Ishikawa (cell line): ENCODE measurements around the gene SETD1A.

Source experiments
- CREB1 ChIP-seq: IDR thresholded peaks from 2 replicates; pipeline ENCODE4 v1.6.1; 2012; ENCODE audit warnings: low read depth
- FOXM1 ChIP-seq: IDR thresholded peaks from 2 replicates; pipeline ENCODE4 v1.6.1; 2012; ENCODE audit warnings: low read depth, borderline replicate concordance
- MAX ChIP-seq: IDR thresholded peaks from 2 replicates; pipeline ENCODE4 v1.6.1; 2012
- NFIC ChIP-seq: IDR thresholded peaks from 2 replicates; pipeline ENCODE4 v1.6.1; 2012
- RAD21 ChIP-seq: IDR thresholded peaks from 2 replicates; pipeline ENCODE4 v1.6.1; 2012; ENCODE audit warnings: low read depth
- TCF12 ChIP-seq: IDR thresholded peaks from 2 replicates; pipeline ENCODE4 v1.6.1; 2012; ENCODE audit warnings: low read depth
- YY1 ChIP-seq: IDR thresholded peaks from 2 replicates; pipeline ENCODE4 v1.6.1; 2012; ENCODE audit warnings: low read depth

GRCh38 chr16:30929167-30929566, 28.4 kb upstream of the SETD1A start:
- TF ChIP-seq MAX (no peak), NFIC (no peak), YY1 (no peak), FOXM1 (no peak), RAD21 (no peak), CREB1 (no peak), TCF12 (no peak)
